HG02763 (cell line): ENCODE data around the gene ZNF219.

Source experiments
- ATAC-seq: cut with Tn5 transposase; IDR thresholded peaks from one replicate; pipeline ENCODE4 v1.9.1; 2021; ENCODE audit warnings: mild to moderate bottlenecking, moderate library complexity; ENCODE audit not compliant: unreplicated experiment

Gene ZNF219

GRCh38 chr14:21088687-21089086 lies 9.8 kb downstream of the ZNF219 start:
- ATAC-seq: no peak

GRCh38 chr14:21087294-21088091 lies 11.0 kb downstream of the ZNF219 start:
- no peak for ATAC-seq

- ATAC-seq: no peak
Observed at GRCh38 chr14:21086908-21087293, 11.6 kb downstream of the ZNF219 start.

GRCh38 chr14:21084998-21085853 lies 13.2 kb downstream of the ZNF219 start:
- no peak for ATAC-seq

GRCh38 chr14:21084396-21084795 lies 14.1 kb downstream of the ZNF219 start:
- ATAC-seq: no peak

GRCh38 chr14:21083565-21084325 lies 14.7 kb downstream of the ZNF219 start:
- ATAC-seq: no peak

- no peak for ATAC-seq
Observed at GRCh38 chr14:21081521-21082142, 16.8 kb downstream of the ZNF219 start.

- ATAC-seq: no peak
Observed at GRCh38 chr14:21078726-21079125, 19.7 kb downstream of the ZNF219 start.

GRCh38 chr14:21078287-21078686 lies 20.2 kb downstream of the ZNF219 start:
- no peak for ATAC-seq

- no peak for ATAC-seq
Observed at GRCh38 chr14:21077672-21078071, 20.8 kb downstream of the ZNF219 start.

GRCh38 chr14:21075719-21076437 lies 22.6 kb downstream of the ZNF219 start:
- ATAC-seq: no peak

- ATAC-seq: no peak
Observed at GRCh38 chr14:21074398-21075272, 23.8 kb downstream of the ZNF219 start.

GRCh38 chr14:21073921-21074320 lies 24.5 kb downstream of the ZNF219 start:
- ATAC-seq: no peak

GRCh38 chr14:21072781-21073339 lies 25.6 kb downstream of the ZNF219 start:
- no peak for ATAC-seq

- no peak for ATAC-seq
Observed at GRCh38 chr14:21072031-21072473, 26.4 kb downstream of the ZNF219 start.

- peak; percentile 75 for ATAC-seq
Observed at GRCh38 chr14:21071225-21072030, 27.0 kb downstream of the ZNF219 start.

- no peak for ATAC-seq
Observed at GRCh38 chr14:21070610-21071224, 27.7 kb downstream of the ZNF219 start.
